ENCODE measurements around the gene NPS. TPM values are rescaled to one million over a fixed set of nuclear protein-coding genes. Genes with fewer than 3 reads are reported as not detected.

The NPS gene
- polyA plus RNA-seq, 3 donors, result not detected

GRCh38 chr10:127578961-127579305 is 29.8 kb downstream of the NPS start:
- intact Hi-C loops (cut with micrococcal nuclease), result no loop called here
- Mint-ChIP-seq H3K27ac (no peak overlapping the region), H3K36me3 (no peaks in the 10 kb centered on the region), H3K4me3 (no peak overlapping the region), H3K27me3 (ENCODE audit: low read depth in 3 of 3) (peaks cover 1 to 5% (median 2%) of the 10 kb centered on the region in 3 donors), H3K4me1 (no peaks in the 10 kb centered on the region), H3K9me3 (no peaks in the 10 kb centered on the region)
- no peak overlapping the region for H2AFZ ChIP-seq (ENCODE audit: insufficient read depth, low read depth, low read length, poor library complexity, severe bottlenecking)
- H3K4me1 ChIP-seq (ENCODE audit: control insufficient read depth in 1 of 2, insufficient read depth in 2 of 2, low read length in 2 of 2), result no peaks in the 10 kb centered on the region
- no peak overlapping the region for H3K4me2 ChIP-seq (replicated peaks; ENCODE audit: extremely low read depth, low read length, poor library complexity, severe bottlenecking)
- H3K79me2 ChIP-seq (ENCODE audit: insufficient read depth, low read length), result no peaks in the 10 kb centered on the region
- no peaks in the 10 kb centered on the region for H3K9me3 ChIP-seq (replicated peaks in 1 of 2; ENCODE audit: control insufficient read depth in 1 of 2, insufficient read depth in 1 of 2, low read length in 2 of 2)
- H3K27ac ChIP-seq (ENCODE audit: low read depth in 1 of 2, low read length in 2 of 2), result no peak overlapping the region
- no peak overlapping the region for H3K9ac ChIP-seq (ENCODE audit: insufficient read depth, low read length, poor library complexity, severe bottlenecking)
- H3K4me3 ChIP-seq (replicated peaks in 1 of 3; ENCODE audit: low read depth in 2 of 3, low read length in 3 of 3), result no peak overlapping the region
- no peaks in the 10 kb centered on the region for H4K20me1 ChIP-seq (ENCODE audit: insufficient read depth, low read length)
- no peak for DNase-seq
- no peaks in the 10 kb centered on the region for H3K36me3 ChIP-seq (replicated peaks in 1 of 2; ENCODE audit: control insufficient read depth in 1 of 2, insufficient read depth in 2 of 2, low read length in 2 of 2)
- no CpG with 5 or more reads among the region's 7 CpGs for WGBS (ENCODE audit: insufficient coverage)
- no peak for TF ChIP-seq CTCF (IDR thresholded peaks at IDR 0.05)
- H3K27me3 ChIP-seq (ENCODE audit: control insufficient read depth in 2 of 2, insufficient read depth in 2 of 2, low read length in 2 of 2), result no peaks in the 10 kb centered on the region

- Histone ChIP-seq H3K4me2 (replicated peaks; ENCODE audit: extremely low read depth, low read length, poor library complexity, severe bottlenecking) (no peak overlapping the region), H3K27ac (ENCODE audit: low read depth in 1 of 2, low read length in 2 of 2) (no peak overlapping the region), H3K27me3 (ENCODE audit: control insufficient read depth in 2 of 2, insufficient read depth in 2 of 2, low read length in 2 of 2) (no peaks in the 10 kb centered on the region), H3K79me2 (ENCODE audit: insufficient read depth, low read length) (no peaks in the 10 kb centered on the region), H3K9ac (ENCODE audit: insufficient read depth, low read length, poor library complexity, severe bottlenecking) (no peak overlapping the region), H3K4me3 (replicated peaks in 1 of 3; ENCODE audit: low read depth in 2 of 3, low read length in 3 of 3) (no peak overlapping the region), H3K36me3 (replicated peaks in 1 of 2; ENCODE audit: control insufficient read depth in 1 of 2, insufficient read depth in 2 of 2, low read length in 2 of 2) (no peaks in the 10 kb centered on the region), H4K20me1 (ENCODE audit: insufficient read depth, low read length) (no peaks in the 10 kb centered on the region), H2AFZ (ENCODE audit: insufficient read depth, low read depth, low read length, poor library complexity, severe bottlenecking) (no peak overlapping the region), H3K4me1 (ENCODE audit: control insufficient read depth in 1 of 2, insufficient read depth in 2 of 2, low read length in 2 of 2) (no peaks in the 10 kb centered on the region), H3K9me3 (replicated peaks in 1 of 2; ENCODE audit: control insufficient read depth in 1 of 2, insufficient read depth in 1 of 2, low read length in 2 of 2) (no peaks in the 10 kb centered on the region)
- Mint-ChIP-seq H3K36me3 (no peaks in the 10 kb centered on the region), H3K4me3 (no peak overlapping the region), H3K27ac (no peak overlapping the region), H3K27me3 (ENCODE audit: low read depth in 3 of 3) (peaks cover 2 to 6% (median 3%) of the 10 kb centered on the region in 3 donors), H3K9me3 (no peaks in the 10 kb centered on the region), H3K4me1 (no peaks in the 10 kb centered on the region)
- intact Hi-C loops (cut with micrococcal nuclease), result no loop called here
- 50% methylated on average over 2 of the region's 2 CpGs for WGBS (ENCODE audit: insufficient coverage)
- TF ChIP-seq CTCF (IDR thresholded peaks at IDR 0.05), result no peak
- DNase-seq, result no peak
Measured at GRCh38 chr10:127579640-127580039, 30.5 kb downstream of the NPS start.

Measured in CD14-positive monocyte (primary cell).